ENCODE measurements around the gene GALC.

GALC gene

DNA sequence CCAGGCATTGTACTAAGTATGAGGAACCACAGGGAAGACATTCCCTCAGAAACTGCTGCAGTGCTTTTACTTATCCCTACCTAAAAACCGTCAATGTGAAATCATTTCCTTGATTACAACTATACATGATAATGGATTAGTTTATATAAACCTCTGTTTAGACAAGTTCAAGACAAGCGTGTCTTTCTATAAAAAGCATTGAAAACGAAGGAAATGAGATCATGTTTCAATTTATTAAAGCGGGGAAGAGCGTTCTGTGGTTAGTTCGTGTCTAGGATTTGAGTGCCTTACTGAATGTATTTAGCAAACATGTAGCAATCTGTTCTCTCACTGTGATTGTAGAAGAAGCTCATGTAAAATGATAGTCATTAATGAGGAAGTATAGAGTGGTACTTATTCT, 37.5 kb downstream of the GALC start:
- no peak for DNase-seq (ENCODE audit: low spot score)
- POLR2A ChIA-PET (ENCODE audit: low non-redundant PET) = no interaction called here
- H3K27ac ChIP-seq = no peak overlapping the region
- CTCF ChIA-PET = no interaction called here
- TF ChIP-seq, protein P1, sequence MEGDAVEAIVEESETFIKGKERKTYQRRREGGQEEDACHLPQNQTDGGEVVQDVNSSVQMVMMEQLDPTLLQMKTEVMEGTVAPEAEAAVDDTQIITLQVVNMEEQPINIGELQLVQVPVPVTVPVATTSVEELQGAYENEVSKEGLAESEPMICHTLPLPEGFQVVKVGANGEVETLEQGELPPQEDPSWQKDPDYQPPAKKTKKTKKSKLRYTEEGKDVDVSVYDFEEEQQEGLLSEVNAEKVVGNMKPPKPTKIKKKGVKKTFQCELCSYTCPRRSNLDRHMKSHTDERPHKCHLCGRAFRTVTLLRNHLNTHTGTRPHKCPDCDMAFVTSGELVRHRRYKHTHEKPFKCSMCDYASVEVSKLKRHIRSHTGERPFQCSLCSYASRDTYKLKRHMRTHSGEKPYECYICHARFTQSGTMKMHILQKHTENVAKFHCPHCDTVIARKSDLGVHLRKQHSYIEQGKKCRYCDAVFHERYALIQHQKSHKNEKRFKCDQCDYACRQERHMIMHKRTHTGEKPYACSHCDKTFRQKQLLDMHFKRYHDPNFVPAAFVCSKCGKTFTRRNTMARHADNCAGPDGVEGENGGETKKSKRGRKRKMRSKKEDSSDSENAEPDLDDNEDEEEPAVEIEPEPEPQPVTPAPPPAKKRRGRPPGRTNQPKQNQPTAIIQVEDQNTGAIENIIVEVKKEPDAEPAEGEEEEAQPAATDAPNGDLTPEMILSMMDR (conservative IDR thresholded peaks at IDR 0.05; ENCODE audit: low read depth) = no peak

GRCh38 chr14:87952307-87953094, 40.5 kb downstream of the GALC start:
- DNase-seq (ENCODE audit: low spot score) = no peak
- ChIA-PET CTCF (no interaction called here), POLR2A (ENCODE audit: low non-redundant PET) (no interaction called here)
- H3K27ac ChIP-seq = no peak overlapping the region
- TF ChIP-seq, protein P1 (conservative IDR thresholded peaks at IDR 0.05; ENCODE audit: low read depth) = no peak

DNA sequence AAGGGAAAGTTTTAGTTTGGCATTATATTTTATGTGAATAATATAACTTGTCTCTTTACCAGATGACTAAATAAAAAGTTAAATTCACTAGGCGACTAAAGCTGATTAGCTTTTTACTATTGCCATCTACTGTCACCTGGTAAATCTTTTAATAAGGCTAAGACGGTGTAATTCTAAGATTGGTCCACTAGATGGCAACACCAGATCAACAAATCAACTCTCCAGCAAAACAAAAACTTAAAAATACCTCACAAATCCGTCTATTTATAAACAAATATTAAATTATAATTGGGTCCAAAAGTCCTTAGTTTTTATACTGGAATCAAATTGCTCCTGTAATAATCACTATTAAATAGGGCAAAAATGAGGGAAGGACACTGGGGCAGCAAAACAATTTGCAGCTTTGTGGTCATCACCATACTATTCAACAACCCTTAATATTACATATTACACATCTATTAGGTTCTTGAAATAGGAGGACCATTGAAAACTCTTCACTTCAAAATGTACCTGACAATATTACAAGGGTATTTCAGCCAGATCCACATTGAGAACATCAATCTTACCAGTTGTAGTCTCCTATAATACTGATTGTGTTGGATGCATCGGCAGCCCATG, 47.9 kb downstream of the GALC start:
- CTCF ChIA-PET = interaction anchor here (0.6 to 1.4 kb wide), 11 partner anchors 10 to 1002 kb away, joined by 3 to 5 read pairs (median 3); no protein-coding TSS in a partner anchor
- H3K27ac ChIP-seq = no peak overlapping the region
- DNase-seq (ENCODE audit: low spot score) = peak; percentile 13
- TF ChIP-seq, protein P1 (conservative IDR thresholded peaks at IDR 0.05; ENCODE audit: low read depth) = peak; percentile 76
- POLR2A ChIA-PET (ENCODE audit: low non-redundant PET) = no interaction called here

GRCh38 chr14:87940894-87941293, 52.1 kb downstream of the GALC start:
- no peak for DNase-seq (ENCODE audit: low spot score)

GRCh38 chr14:87940382-87940781, 52.6 kb downstream of the GALC start:
- DNase-seq (ENCODE audit: low spot score) = no peak
- H3K27ac ChIP-seq = no peak overlapping the region
- POLR2A ChIA-PET (ENCODE audit: low non-redundant PET) = no interaction called here
- TF ChIP-seq, protein P1 (conservative IDR thresholded peaks at IDR 0.05; ENCODE audit: low read depth) = no peak
- CTCF ChIA-PET = interaction anchor here (0.6 kb wide), 1 partner anchor 1450 kb away, joined by 3 read pairs; no protein-coding TSS in a partner anchor

More at GRCh38 chr14:87940894-87941293, 52.1 kb downstream of the GALC start:
- no peak overlapping the region for H3K27ac ChIP-seq
- TF ChIP-seq, protein P1 (conservative IDR thresholded peaks at IDR 0.05; ENCODE audit: low read depth) = no peak
- ChIA-PET POLR2A (ENCODE audit: low non-redundant PET) (no interaction called here), CTCF (interaction anchor here (0.6 kb wide), 1 partner anchor 1449 kb away, joined by 3 read pairs; no protein-coding TSS in a partner anchor)

GRCh38 chr14:87935886-87936285, 57.1 kb downstream of the GALC start:
- ChIA-PET POLR2A (ENCODE audit: low non-redundant PET) (no interaction called here), CTCF (interaction anchor here (1.0 kb wide), 1 partner anchor 9 kb away, joined by 5 read pairs; no protein-coding TSS in a partner anchor)
- DNase-seq (ENCODE audit: low spot score) = no peak
- TF ChIP-seq, protein P1 (conservative IDR thresholded peaks at IDR 0.05; ENCODE audit: low read depth) = no peak
- no peak overlapping the region for H3K27ac ChIP-seq
